ENCODE measurements around the gene RAB44.
"Not testable (repeated sequence)": the region's sequence is repeated elsewhere in the genome, so short reads cannot be mapped to it uniquely, and the experiment has no call there.

The RAB44 gene, protein sequence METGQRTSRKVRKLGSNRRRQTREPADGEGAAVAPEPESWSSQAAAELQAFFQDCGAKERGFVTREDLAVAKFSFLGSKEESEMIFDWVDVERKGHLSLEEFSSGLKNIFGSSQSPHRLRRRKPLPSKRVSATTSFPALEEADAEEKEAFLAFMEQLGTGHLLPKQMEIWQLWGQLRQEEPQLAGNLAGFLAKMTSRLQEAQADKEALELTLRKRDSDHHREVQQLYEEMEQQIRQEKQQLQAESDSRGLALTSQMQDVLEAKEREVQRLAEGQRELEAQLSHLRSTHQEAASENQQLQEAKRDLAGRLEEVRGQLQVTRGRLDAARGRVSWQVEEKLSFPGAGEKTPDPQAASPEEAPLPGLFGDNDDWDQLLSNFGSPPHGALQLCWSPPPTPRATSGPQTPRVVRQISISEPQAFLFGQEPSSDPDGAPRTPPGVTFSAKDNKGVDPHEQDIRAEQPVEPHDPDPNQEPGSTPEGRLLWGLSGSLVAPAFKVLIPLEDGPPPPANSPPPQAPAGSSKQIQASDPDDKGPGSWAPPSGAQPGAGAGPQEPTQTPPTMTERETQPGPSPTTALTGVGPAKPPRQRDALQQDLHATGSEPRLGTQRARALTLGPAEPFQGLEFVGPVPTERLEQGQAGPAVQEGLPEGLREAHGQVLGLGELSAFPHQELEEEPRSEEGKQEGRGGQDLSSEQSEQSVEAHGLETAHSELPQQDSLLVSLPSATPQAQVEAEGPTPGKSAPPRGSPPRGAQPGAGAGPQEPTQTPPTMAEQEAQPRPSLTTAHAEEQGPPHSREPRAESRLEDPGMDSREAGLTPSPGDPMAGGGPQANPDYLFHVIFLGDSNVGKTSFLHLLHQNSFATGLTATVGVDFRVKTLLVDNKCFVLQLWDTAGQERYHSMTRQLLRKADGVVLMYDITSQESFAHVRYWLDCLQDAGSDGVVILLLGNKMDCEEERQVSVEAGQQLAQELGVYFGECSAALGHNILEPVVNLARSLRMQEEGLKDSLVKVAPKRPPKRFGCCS

GRCh38 chr6:36697481-36697903 is at the start of gene RAB44:
Gene RAB44, plus strand, starts transcription at chr6:36697826. Its CDS starts 6,410 bp downstream, at chr6:36704236.
- DNase-seq = no peak

DNA sequence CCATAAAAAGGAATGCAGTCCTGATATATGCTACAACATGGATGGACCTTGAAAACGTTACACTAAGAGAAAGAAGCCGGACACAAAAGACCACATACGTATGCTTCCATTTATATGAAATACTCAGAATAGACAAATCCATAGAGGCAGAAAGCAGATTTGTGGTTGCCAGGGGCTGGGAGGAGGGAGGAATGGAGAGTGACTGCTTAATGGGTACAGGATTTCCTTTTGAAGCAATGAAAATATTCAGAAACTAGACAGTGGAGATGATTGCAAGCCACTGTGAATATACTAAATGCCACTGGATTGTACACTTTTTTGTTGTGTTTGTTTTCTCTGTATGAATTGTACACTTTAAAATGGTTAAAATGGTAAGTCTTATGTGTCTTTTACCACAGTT is 48.5 kb upstream of the RAB44 start:
- DNase-seq = no peak

DNA sequence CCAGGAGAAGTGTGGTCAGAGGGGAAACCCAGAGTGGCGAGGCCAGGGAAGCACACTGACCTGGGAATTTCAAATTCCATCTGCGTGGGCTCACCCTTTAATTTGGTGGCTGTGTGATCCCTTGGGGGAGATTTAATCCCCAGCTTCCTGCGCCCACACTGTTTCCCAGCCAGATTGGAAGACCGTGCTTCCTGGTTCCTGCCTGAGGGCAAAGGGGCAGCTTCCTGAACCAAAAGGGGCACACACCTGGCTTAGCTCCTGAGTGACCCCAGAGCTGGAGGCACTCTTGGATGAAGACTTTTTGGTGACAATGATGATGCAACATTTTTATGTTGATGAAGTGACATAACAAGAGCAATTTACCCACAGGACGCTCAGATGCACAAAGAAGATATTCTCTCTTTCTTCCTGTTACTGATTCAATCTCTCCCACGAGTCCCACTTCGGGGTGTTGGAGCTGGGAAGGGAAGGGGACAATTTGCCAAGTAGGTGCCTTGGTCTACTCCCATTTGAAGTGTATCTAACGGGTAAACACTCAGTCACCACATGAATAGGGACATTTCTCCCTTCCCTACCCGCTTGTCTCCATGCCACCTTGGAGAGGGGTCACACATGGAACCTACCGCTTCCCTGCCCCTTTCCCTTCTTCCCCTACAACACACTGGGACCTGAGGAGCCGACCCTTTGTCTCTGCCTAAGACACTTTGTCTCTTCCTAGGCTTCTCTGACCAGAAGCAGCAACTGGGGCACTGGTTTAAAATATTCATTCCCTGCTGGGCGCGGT is 47.7 kb upstream of the RAB44 start:
- DNase-seq = no peak

GRCh38 chr6:36650848-36651478 is 46.7 kb upstream of the RAB44 start:
- DNase-seq = no peak

- DNase-seq = no peak
Measured at GRCh38 chr6:36651659-36652379, 45.8 kb upstream of the RAB44 start.

- not testable (repeated sequence) for DNase-seq
Measured at GRCh38 chr6:36654469-36654868, 43.2 kb upstream of the RAB44 start.

DNA sequence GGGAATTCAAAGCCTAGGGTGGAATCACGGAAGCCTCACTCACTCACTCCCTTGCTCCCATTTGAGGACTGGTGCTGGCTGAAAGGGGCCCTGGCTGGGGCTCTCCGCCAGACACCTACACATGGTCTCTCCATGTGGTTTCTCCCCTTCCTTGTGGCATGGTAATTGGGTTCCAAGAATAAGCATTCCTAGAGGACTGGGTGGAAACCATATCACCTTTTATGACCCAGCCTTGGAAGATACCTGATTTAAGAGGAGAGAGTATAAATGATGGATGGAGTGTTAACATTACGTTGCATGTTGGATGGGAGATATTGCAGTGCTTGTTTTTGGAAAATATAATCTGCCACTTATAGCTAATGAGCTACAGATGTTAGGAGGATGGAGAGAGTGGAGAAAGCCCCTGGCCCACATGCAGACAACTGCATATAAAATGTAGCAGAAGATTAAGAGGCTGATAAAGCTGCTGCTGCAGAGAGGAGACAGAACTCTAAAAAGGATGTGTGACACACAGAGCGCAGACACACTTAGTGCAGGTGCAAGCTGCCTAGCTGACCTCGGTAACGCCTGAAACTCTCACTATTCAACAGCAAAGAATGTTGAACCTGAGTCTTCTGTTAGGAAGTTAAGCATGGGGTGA is 42.4 kb upstream of the RAB44 start:
- DNase-seq = no peak

GRCh38 chr6:36656441-36656840 is 41.2 kb upstream of the RAB44 start:
- no peak for DNase-seq

GRCh38 chr6:36657271-36657670 is 40.4 kb upstream of the RAB44 start:
- DNase-seq = no peak

- peak; percentile 83 for DNase-seq
Measured at GRCh38 chr6:36657942-36658544, 39.6 kb upstream of the RAB44 start.

DNA sequence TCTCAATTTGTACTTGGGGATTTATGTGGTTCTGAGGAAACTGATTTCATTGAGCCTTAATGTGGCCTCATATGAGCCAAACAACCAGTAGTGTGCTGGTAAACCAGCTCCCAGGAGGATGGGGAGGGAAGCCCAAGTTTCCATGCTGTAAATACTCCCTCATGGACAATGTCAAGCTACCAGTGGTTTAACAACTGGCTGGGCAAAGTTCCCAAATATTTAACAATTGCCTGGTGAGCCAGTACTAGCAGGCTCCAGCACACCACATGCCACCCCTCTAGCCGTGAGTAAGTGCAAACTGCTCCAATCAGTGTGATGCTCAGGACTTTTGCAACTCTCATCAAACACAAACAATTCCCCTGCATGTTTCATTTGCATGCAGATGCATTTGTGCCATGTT is 38.4 kb upstream of the RAB44 start:
- peak; percentile 86 for DNase-seq

DNA sequence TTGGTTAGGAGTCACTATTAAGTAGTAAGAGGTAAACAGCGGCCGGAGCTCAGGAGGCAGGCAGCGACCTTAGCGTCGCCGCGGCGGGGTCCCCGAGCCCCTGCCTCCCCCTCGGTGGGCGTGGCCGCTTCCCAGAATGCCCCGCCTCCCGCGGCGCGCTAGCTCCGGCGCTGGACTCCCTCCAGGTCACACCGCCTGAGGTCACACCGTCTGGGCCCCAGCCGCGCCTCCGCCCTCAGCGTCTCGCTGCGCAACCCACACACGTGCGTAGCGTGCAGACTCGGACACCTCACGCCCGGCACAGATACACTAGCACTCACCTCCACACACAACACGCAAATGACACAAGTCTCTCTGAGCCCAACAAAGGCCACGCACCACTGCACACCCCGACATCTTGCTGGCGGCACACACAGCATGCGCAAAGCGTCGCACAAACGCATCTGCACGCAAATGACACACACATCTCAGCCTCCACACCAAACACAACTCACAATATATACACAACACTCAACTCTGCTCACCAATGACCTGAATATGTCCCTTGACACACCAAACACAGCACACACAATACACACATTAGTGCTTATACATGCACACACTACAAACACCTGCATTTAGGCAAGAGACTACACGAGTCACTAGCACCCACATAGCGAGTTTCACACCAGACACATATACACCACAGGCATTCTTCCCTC is 36.7 kb upstream of the RAB44 start:
- no peak for DNase-seq

DNA sequence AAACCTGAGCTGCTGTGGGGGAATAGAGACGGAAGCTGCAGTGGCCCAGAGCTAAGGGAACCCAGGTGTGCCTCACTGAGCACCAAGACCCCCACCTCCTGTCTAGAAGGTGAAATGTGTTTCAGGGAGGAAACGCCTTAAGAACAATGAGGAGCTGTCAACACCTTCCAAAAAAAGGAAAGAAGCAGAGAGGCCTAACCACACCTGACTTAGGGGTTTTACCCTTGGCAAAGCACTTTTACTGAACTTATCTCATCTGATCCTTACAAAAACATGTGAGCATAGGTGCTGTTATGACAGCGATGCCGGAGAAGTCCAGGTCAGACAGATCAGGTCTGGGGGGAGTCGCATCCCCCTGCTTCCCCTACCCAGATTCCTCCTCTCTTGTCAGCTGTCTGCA is 35.2 kb upstream of the RAB44 start:
- DNase-seq = no peak

DNA sequence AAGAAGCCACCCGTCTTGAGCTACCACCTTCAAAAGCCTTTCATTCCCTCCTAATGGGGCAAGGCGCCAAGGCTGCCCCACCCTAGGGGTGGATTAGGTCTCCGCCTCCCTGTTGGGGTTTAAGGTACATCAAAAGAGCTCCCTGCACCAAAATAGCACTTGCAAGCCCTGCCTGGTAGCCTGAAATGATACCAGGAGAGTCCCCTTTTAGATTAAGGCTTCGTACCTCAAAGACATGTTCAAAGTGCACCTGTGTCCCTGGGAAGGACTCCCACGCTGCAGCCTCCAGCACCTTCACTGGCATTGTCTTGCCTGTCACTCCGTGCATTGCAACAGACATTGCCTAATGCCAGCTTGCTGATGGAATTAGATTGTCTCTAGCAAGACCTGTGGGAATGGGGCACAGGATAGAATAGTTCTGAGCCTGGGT is 34.8 kb upstream of the RAB44 start:
- DNase-seq = no peak

GRCh38 chr6:36663504-36664446 is 33.9 kb upstream of the RAB44 start:
- no peak for DNase-seq

DNA sequence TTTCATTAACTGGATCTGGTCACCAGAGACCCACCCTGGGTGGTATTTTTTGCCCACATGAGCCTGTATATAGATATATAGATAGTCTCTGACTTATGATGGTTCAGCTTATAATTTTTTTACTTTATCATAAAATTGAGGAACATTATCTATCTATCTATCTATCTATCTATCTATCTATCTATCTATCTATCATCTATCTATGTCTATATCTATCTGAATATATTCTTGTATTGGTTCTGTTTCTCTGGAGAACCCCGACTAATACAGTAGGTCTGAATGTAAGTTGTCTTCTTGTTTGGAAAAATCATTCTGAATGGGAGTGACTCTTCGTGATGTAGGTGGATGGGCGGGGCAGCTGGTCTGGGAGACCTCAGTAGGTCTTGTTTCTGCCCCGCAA is 32.4 kb upstream of the RAB44 start:
- no peak for DNase-seq

DNA sequence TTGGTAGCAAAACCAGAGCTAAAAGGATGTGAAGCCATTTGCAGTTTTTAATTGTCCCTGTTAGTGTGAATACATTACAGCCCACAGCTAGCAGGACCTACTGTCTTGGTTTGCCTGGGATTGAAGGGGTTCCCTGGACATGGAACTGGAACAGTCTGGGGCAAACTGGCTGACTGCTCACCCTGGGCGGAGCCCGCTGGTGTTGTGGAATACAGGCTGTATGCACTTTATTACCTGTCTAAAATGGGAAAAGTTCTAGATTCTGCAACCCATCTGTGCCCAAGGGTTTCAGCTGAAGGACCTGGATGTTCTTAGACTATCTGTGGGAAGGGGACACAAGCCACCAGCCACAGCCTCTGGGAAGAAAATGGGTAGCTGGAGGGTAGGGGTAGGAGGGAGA is 31.3 kb upstream of the RAB44 start:
- no peak for DNase-seq

DNA sequence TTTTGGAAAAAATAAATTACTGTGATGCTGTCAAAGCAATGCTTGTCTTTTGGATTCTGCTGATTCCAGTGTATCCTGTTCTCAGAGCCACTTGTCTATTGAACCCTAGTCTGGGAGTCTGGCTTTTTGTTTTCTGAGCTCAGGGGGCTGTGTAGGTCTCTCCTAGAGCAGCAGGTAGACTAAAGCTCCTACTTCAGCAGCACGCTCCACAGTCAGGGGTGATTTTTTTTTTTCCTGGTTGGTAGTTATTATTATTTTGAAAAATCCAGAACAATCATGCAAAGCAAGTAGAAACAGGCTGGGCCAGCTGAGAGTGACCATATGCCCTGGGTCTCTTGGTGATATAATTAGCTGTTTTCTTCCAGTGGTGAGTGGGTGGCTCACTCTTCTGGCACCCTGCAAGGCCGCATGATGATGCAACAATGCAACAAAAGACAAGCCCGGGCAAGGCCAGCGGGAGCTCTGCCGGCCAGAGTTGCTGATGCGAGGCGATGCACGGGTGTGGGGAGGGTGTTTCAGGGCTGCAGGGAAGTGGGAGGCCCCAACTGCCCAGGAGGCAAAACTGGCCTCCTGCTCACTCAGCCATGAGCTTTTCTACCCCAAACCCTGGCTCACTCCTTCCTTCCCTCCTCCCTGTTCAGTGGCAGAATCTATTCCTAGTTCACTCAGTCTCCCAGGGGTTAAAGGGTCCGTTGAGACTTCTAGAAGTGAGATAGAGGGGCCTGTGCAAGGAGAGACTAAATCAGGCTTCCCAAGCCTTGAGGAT is 30.6 kb upstream of the RAB44 start:
- DNase-seq = peak; percentile 70

Data from fibroblast of skin of right biceps (primary cell).